ENCODE measurements around the gene RNU6-1. TPM values are rescaled to one million over a fixed set of nuclear protein-coding genes. Genes with fewer than 3 reads are reported as not detected.

Gene RNU6-1
- total RNA-seq, 1 experiment from 2014 or later, result not detected

- Mint-ChIP-seq H3K4me3 (ENCODE audit: unreplicated experiment) (no peak overlapping the region), H3K27ac (ENCODE audit: unreplicated experiment) (no peak overlapping the region), H3K27me3 (ENCODE audit: insufficient read depth, unreplicated experiment) (no peaks in the 10 kb centered on the region), H3K36me3 (ENCODE audit: insufficient read depth, unreplicated experiment) (no peaks in the 10 kb centered on the region), H3K9me3 (ENCODE audit: unreplicated experiment) (no peaks in the 10 kb centered on the region), H3K4me1 (ENCODE audit: low read depth, unreplicated experiment) (no peaks in the 10 kb centered on the region)
- no peaks in the 10 kb centered on the region for H3K27me3 ChIP-seq (replicated peaks; ENCODE audit: control insufficient read depth, insufficient read depth, low read length)
- no peak for TF ChIP-seq CTCF (IDR thresholded peaks at IDR 0.05; ENCODE audit: insufficient read depth in 1 of 2, low read depth in 1 of 2, low read length in 1 of 2, severe bottlenecking in 1 of 2, unreplicated experiment in 1 of 2)
- H3K36me3 ChIP-seq (ENCODE audit: control insufficient read depth, insufficient read depth, low read length), result no peaks in the 10 kb centered on the region
- BruUV-seq (replicated peaks), result no TSS peak
- POLR2A ChIA-PET, result no interaction called here
- no peaks in the 10 kb centered on the region for H3K9me3 ChIP-seq
- intact Hi-C loops (cut with micrococcal nuclease; ENCODE audit: unreplicated experiment), result no loop called here
- CTCF ChIA-PET, result no interaction called here
- peak in 1 of 2 experiments; percentile 25 for DNase-seq
- H3K4me1 ChIP-seq, result no peaks in the 10 kb centered on the region
- H3K4me3 ChIP-seq (ENCODE audit: low read depth, low read length), result no peak overlapping the region
Measured at GRCh38 chr15:67801926-67802914, 37.6 kb downstream of the RNU6-1 start.

GRCh38 chr15:67801142-67801541, 38.7 kb downstream of the RNU6-1 start:
- H3K4me3 ChIP-seq (ENCODE audit: low read depth, low read length), result no peak overlapping the region
- Mint-ChIP-seq H3K27me3 (ENCODE audit: insufficient read depth, unreplicated experiment) (no peaks in the 10 kb centered on the region), H3K36me3 (ENCODE audit: insufficient read depth, unreplicated experiment) (no peaks in the 10 kb centered on the region), H3K9me3 (ENCODE audit: unreplicated experiment) (no peaks in the 10 kb centered on the region), H3K27ac (ENCODE audit: unreplicated experiment) (no peak overlapping the region), H3K4me3 (ENCODE audit: unreplicated experiment) (no peak overlapping the region), H3K4me1 (ENCODE audit: low read depth, unreplicated experiment) (no peaks in the 10 kb centered on the region)
- H3K4me1 ChIP-seq, result no peaks in the 10 kb centered on the region
- no peak for TF ChIP-seq CTCF (IDR thresholded peaks at IDR 0.05; ENCODE audit: insufficient read depth in 1 of 2, low read depth in 1 of 2, low read length in 1 of 2, severe bottlenecking in 1 of 2, unreplicated experiment in 1 of 2)
- BruUV-seq (replicated peaks), result no TSS peak
- no peaks in the 10 kb centered on the region for H3K9me3 ChIP-seq
- no peaks in the 10 kb centered on the region for H3K36me3 ChIP-seq (ENCODE audit: control insufficient read depth, insufficient read depth, low read length)
- no peaks in the 10 kb centered on the region for H3K27me3 ChIP-seq (replicated peaks; ENCODE audit: control insufficient read depth, insufficient read depth, low read length)
- intact Hi-C loops (cut with micrococcal nuclease; ENCODE audit: unreplicated experiment), result no loop called here
- CTCF ChIA-PET, result no interaction called here
- DNase-seq, result peak in 1 of 2 experiments; percentile 19
- POLR2A ChIA-PET, result no interaction called here

- peaks cover 6% of the 10 kb centered on the region; the same call in 1 of the 2 replicates for H3K9me3 ChIP-seq
- no peak for TF ChIP-seq CTCF (IDR thresholded peaks at IDR 0.05; ENCODE audit: insufficient read depth in 1 of 2, low read depth in 1 of 2, low read length in 1 of 2, severe bottlenecking in 1 of 2, unreplicated experiment in 1 of 2)
- BruUV-seq (replicated peaks), result no TSS peak
- no peak for DNase-seq
- H3K4me1 ChIP-seq, result no peaks in the 10 kb centered on the region
- Mint-ChIP-seq H3K9me3 (ENCODE audit: unreplicated experiment) (no peaks in the 10 kb centered on the region), H3K4me3 (ENCODE audit: unreplicated experiment) (no peak overlapping the region), H3K36me3 (ENCODE audit: insufficient read depth, unreplicated experiment) (no peaks in the 10 kb centered on the region), H3K4me1 (ENCODE audit: low read depth, unreplicated experiment) (no peaks in the 10 kb centered on the region), H3K27ac (ENCODE audit: unreplicated experiment) (no peak overlapping the region), H3K27me3 (ENCODE audit: insufficient read depth, unreplicated experiment) (no peaks in the 10 kb centered on the region)
- H3K27me3 ChIP-seq (replicated peaks; ENCODE audit: control insufficient read depth, insufficient read depth, low read length), result no peaks in the 10 kb centered on the region
- no peak overlapping the region for H3K4me3 ChIP-seq (ENCODE audit: low read depth, low read length)
- H3K36me3 ChIP-seq (ENCODE audit: control insufficient read depth, insufficient read depth, low read length), result no peaks in the 10 kb centered on the region
- intact Hi-C loops (cut with micrococcal nuclease; ENCODE audit: unreplicated experiment), result no loop called here
- CTCF ChIA-PET, result no interaction called here
- POLR2A ChIA-PET, result no interaction called here
Measured at GRCh38 chr15:67799801-67800205, 40.0 kb downstream of the RNU6-1 start.
